Psoas muscle (tissue), 8 donors: ENCODE measurements around the gene RPTOR. TPM values are rescaled to one million over a fixed set of nuclear protein-coding genes. Genes with fewer than 3 reads are reported as not detected.

Experiments used
- ATAC-seq, 4 donors: fragments of 200-7000 bp; cut with Tn5 transposase; one replicate each; pipeline ENCODE4 v1.9.1; 2020; ENCODE audit warnings: moderate library complexity in 3 of 4, mild to moderate bottlenecking in 2 of 4
- DNase-seq, 2 donors: peaks; one replicate each; pipeline ENCODE4 v3.0.0-alpha.2; 2020
- H3K27ac ChIP-seq: fragments of 200-600 bp; one replicate; pipeline ENCODE4 v1.8.0; 2022
- H3K27me3 ChIP-seq, 3 donors: fragments of 200-600 bp in 1 of 3; one replicate each; pipeline versions ENCODE4 v1.6.1 to v1.8.0; 2013 to 2022; ENCODE audit warnings: low read length in 2 of 3, mild to moderate bottlenecking in 2 of 3, moderate library complexity in 1 of 3; ENCODE audit not compliant: insufficient read depth in 3 of 3
- H3K36me3 ChIP-seq, 2 donors: fragments of 200-600 bp in 1 of 2; one replicate each; pipeline versions ENCODE4 v1.6.1 to v1.8.0; 2013 to 2022; ENCODE audit warnings: low read depth in 1 of 2, mild to moderate bottlenecking in 1 of 2, moderate library complexity in 1 of 2; ENCODE audit not compliant: insufficient read depth in 1 of 2
- H3K4me1 ChIP-seq: fragments of 200-600 bp; one replicate; pipeline ENCODE4 v1.8.0; 2022
- H3K4me3 ChIP-seq: fragments of 200-600 bp; one replicate; pipeline ENCODE4 v1.8.0; 2022; ENCODE audit warnings: mild to moderate bottlenecking
- H3K9me3 ChIP-seq: fragments of 200-600 bp; one replicate; pipeline ENCODE4 v1.8.0; 2022
- WGBS, 3 donors: extraction: QIAGEN DNeasy Blood & Tissue Kit; methylation state at CpG; one replicate each; pipeline versions ENCODE4 v1.1.6 to v1.1.7; 2013; 5-methylcytosine and 5-hydroxymethylcytosine counted together
- intact Hi-C, 2 donors: fragments of 100-400 bp; cut with DNase I; formaldehyde crosslinking; loops; one replicate each; pipeline versions ENCODE4 v1.11.0 to v1.14.2; 2022
- polyA plus RNA-seq, 3 donors: library from polyadenylated mRNA; stranded (reverse); fragments of 200-250 nt; gene quantifications; one replicate each; pipeline ENCODE4 v1.2.3, GENCODE V29; 2013
- total RNA-seq, 4 donors: library from RNA; stranded (reverse); fragmentation: NEBNext Ultra II Directional in 2 of 4; extraction: Animal tissue kit (Norgen Biotek cat#: 25700) in 2 of 4; gene quantifications; one replicate each; pipeline versions ENCODE4 v1.2.1 to v1.2.4, GENCODE V29; 2021 to 2023
- TF ChIP-seq, protein P1 (sequence below): fragments of 200-600 bp; IDR thresholded peaks from one replicate; pipeline ENCODE4 v1.8.0; 2022; ENCODE audit warnings: antibody characterized with exemption
- donor health status: healthy with polysubstance abuse.
- donor health status: DM: no; HTN: no; CAD: no; lungs with moderate emphysema.
- donor health status: Bipolar disorder and iron deficiency.
- donor health status: healthy.
- donor health status: DM: yes; HTN: yes; CAD: no.
- donor health status: DM: no; HTN: no; CAD: no.
- donor health status: DM: no; HTN: no; CAD: no.
- donor health status: DM: yes; HTN: yes; CAD: no.

RPTOR gene
- total and polyA plus RNA-seq, 7 donors, result 13.6 to 82.2 (median 32.5) TPM

DNA sequence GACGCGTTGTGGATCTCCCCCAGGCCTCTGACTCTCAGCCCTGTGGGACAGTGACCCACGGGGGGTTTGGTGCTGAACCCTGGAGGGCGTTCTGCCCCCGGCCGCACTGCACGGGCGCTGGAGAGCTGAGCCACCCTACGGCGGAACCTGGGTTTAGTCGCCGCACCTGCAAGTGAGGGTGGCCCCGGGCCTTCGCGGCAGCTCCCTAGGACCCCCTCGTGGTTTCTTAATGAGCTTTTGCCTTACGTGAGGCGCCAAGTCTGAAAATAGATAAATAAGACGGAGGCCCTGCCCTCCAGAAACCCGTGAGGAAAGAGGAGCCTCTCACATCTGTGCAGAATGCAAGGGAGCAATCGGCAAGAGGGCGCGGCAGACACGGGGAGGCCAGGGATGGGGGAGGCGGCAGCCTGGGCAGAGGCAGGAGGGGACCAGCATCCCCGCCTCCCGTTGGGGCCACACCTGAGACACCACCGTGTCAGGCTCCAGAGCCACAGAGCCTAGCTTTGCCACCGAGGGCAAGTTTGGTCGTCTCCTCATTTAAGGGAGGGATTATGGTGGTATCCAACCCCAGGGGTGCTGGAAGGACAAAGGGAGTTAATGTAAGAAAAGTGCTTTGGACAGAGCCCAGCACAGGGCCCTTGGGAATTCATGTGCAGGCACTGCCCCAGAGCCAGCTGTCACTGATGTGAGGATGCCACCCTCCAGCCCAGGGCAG is 293.8 kb downstream of the RPTOR start:
- TF ChIP-seq, protein P1, sequence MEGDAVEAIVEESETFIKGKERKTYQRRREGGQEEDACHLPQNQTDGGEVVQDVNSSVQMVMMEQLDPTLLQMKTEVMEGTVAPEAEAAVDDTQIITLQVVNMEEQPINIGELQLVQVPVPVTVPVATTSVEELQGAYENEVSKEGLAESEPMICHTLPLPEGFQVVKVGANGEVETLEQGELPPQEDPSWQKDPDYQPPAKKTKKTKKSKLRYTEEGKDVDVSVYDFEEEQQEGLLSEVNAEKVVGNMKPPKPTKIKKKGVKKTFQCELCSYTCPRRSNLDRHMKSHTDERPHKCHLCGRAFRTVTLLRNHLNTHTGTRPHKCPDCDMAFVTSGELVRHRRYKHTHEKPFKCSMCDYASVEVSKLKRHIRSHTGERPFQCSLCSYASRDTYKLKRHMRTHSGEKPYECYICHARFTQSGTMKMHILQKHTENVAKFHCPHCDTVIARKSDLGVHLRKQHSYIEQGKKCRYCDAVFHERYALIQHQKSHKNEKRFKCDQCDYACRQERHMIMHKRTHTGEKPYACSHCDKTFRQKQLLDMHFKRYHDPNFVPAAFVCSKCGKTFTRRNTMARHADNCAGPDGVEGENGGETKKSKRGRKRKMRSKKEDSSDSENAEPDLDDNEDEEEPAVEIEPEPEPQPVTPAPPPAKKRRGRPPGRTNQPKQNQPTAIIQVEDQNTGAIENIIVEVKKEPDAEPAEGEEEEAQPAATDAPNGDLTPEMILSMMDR, result no peak
- Histone ChIP-seq H3K36me3 (peaks cover 0 to 10% of the 10 kb centered on the region in 2 donors), H3K27me3 (no peaks in the 10 kb centered on the region), H3K4me3 (no peak overlapping the region), H3K4me1 (peaks cover 26% of the 10 kb centered on the region), H3K9me3 (no peaks in the 10 kb centered on the region), H3K27ac (no peak overlapping the region)
- peak in 1 of 2 donors; percentile 50 for DNase-seq
- intact Hi-C loops, result no loop called here
- no peak for ATAC-seq
- WGBS, 3 donors, result 90 to 92% (median 91%) methylated on average over 30 of the region's 30 CpGs

DNA sequence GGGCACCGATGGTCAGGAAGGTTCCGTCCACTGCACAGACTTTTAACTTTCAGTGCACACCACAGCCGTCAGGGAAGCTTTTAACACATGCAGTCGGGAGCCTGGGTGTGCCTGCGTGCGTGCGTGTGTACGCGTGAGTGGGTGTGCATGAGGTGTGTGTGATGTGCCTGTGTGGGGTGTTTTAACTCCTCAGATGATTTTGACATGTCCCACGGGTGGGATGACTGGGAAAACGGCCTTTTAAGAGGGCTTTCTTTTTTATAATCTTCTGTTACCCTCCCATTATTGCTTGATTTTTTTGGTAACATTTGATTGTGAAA is 294.3 kb downstream of the RPTOR start:
- DNase-seq (no peak), ATAC-seq (no peak)
- Histone ChIP-seq H3K27me3 (no peaks in the 10 kb centered on the region), H3K27ac (no peak overlapping the region), H3K4me3 (no peak overlapping the region), H3K9me3 (no peaks in the 10 kb centered on the region), H3K36me3 (peaks cover 0 to 10% of the 10 kb centered on the region in 2 donors), H3K4me1 (peaks cover 26% of the 10 kb centered on the region)
- intact Hi-C loops, result no loop called here
- 75 to 86% (median 85%) methylated on average over 11 of the region's 11 CpGs for WGBS, 3 donors
- TF ChIP-seq, protein P1, result no peak

DNA sequence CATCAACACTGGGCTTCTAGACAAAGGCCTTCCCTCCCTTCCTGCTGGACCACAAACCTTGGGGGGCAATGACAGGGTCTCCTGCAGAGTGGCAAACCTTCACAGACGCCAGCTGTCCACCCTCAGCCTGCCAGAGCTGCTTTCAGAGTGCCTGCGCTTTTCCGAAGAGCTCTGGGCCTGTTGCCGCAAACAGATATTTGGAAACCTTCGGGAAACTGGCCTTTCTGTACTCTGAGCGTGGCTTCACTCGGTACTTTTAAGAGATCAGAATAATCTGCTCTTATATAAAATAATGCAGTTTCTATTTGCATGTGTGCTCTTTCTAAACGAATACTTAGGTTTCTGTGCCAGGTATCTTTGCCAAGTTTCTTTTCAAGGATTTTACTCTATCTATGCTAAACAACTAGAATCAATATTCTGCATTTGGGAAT is 294.9 kb downstream of the RPTOR start:
- Histone ChIP-seq H3K36me3 (peaks cover 0 to 10% of the 10 kb centered on the region in 2 donors), H3K9me3 (no peaks in the 10 kb centered on the region), H3K4me1 (peaks cover 25% of the 10 kb centered on the region), H3K4me3 (no peak overlapping the region), H3K27ac (no peak overlapping the region), H3K27me3 (no peaks in the 10 kb centered on the region)
- TF ChIP-seq, protein P1, result no peak
- ATAC-seq (no peak), DNase-seq (no peak)
- 66 to 80% (median 71%) methylated on average over 8 of the region's 8 CpGs for WGBS, 3 donors
- intact Hi-C loops, result no loop called here

DNA sequence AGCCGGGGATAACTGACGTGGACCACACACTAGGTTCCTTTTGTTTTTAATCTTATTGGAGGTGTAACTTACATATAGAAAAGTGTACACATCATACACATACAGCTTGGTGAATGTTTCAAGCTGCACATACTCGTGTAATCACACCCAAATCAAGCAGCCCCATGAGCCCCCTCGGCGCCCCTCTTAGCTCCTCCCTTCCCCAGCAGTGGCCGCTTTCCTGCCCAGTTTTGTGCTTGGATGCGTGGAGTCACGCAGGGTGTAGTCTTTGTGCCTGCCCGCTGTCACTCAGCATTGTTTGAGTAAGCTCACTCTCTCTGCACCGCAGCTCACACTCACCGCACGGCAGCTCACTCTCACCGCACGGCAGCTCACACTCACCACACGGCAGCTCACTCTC is 295.3 kb downstream of the RPTOR start:
- ATAC-seq (no peak), DNase-seq (peak in 1 of 2 donors; percentile 40)
- H3K36me3 ChIP-seq, result peaks cover 0 to 10% of the 10 kb centered on the region in 2 donors
- intact Hi-C loops, result no loop called here
- H3K27ac ChIP-seq, result no peak overlapping the region
- no peak overlapping the region for H3K4me3 ChIP-seq
- TF ChIP-seq, protein P1, result no peak
- WGBS, 3 donors, result 85 to 86% (median 85%) methylated on average over 15 of the region's 15 CpGs
- peaks cover 20% of the 10 kb centered on the region for H3K4me1 ChIP-seq
- no peaks in the 10 kb centered on the region for H3K27me3 ChIP-seq
- no peaks in the 10 kb centered on the region for H3K9me3 ChIP-seq
